ENCODE measurements around the gene THAP2. TPM values are rescaled to one million over a fixed set of nuclear protein-coding genes. Genes with fewer than 3 reads are reported as not detected.

THAP2 gene
- total RNA-seq, 1 donor from 2014 or later: 5.9 TPM

DNA sequence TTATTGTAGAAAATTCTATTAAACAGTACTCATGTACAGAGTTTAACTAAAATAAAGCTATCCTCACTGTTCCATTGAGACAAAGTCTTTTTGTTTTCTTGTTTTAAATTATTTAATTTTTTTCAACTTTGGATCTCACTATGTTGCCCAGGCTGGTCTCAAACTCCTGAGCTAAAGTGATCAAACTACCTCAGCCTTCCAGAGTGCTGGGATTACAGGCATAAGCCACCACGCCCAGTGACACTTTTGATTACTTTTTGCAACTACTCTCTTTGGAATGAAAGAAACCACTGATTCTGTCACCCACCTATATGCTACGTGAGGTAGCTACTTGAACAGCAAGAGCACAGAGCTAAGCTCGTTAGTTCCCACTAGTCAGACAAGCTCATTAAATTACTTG, 17.6 kb upstream of the THAP2 start:
- Mint-ChIP-seq H3K4me1 (ENCODE audit: low read depth) (peaks cover 43% of the 10 kb centered on the region), H3K9me3 (no peaks in the 10 kb centered on the region), H3K36me3 (ENCODE audit: low read depth) (peaks cover 48% of the 10 kb centered on the region), H3K27ac (no peak overlapping the region), H3K4me3 (no peak overlapping the region), H3K27me3 (ENCODE audit: insufficient read depth) (no peaks in the 10 kb centered on the region)
- DNase-seq (ENCODE audit: low spot score): no peak
- intact Hi-C loops (cut with micrococcal nuclease): no loop called here

- Mint-ChIP-seq H3K4me3 (no peak overlapping the region), H3K36me3 (ENCODE audit: low read depth) (peaks cover 33% of the 10 kb centered on the region), H3K4me1 (ENCODE audit: low read depth) (peaks cover 31% of the 10 kb centered on the region), H3K9me3 (no peaks in the 10 kb centered on the region), H3K27ac (no peak overlapping the region), H3K27me3 (ENCODE audit: insufficient read depth) (no peaks in the 10 kb centered on the region)
- intact Hi-C loops (cut with micrococcal nuclease): no loop called here
- no peak for DNase-seq (ENCODE audit: low spot score)
These were observed 15.6 kb upstream of the THAP2 start for GRCh38 chr12:71648537-71648936.

- Mint-ChIP-seq H3K27ac (no peak overlapping the region), H3K4me3 (no peak overlapping the region), H3K27me3 (ENCODE audit: insufficient read depth) (no peaks in the 10 kb centered on the region), H3K4me1 (ENCODE audit: low read depth) (peaks cover 27% of the 10 kb centered on the region), H3K9me3 (no peaks in the 10 kb centered on the region), H3K36me3 (ENCODE audit: low read depth) (peaks cover 29% of the 10 kb centered on the region)
- intact Hi-C loops (cut with micrococcal nuclease): no loop called here
- DNase-seq (ENCODE audit: low spot score): no peak
These were observed 14.7 kb upstream of the THAP2 start for GRCh38 chr12:71649401-71649800.

DNA sequence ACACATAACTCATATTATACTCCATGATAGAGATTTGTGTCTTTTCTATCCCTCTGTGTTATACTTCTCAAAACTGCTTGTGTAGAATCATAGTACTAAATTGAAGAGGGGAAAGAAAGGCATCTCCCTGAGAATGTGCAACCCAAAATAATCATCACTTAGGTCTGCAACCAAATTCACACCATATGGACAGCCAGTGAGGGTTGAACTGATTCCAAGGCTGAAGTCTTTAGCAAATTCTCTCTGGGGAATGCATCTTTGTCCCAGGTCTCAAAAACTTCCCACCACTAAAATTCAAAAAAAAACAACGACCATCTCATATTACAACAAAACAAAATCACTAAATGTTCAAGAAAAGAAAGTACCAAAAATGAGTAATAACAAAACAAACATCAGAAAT, 11.4 kb upstream of the THAP2 start:
- intact Hi-C loops (cut with micrococcal nuclease): no loop called here
- Mint-ChIP-seq H3K9me3 (peaks cover 4% of the 10 kb centered on the region), H3K4me1 (ENCODE audit: low read depth) (peaks cover 28% of the 10 kb centered on the region), H3K27ac (no peak overlapping the region), H3K4me3 (no peak overlapping the region), H3K36me3 (ENCODE audit: low read depth) (peaks cover 37% of the 10 kb centered on the region), H3K27me3 (ENCODE audit: insufficient read depth) (no peaks in the 10 kb centered on the region)
- DNase-seq (ENCODE audit: low spot score): no peak

DNA sequence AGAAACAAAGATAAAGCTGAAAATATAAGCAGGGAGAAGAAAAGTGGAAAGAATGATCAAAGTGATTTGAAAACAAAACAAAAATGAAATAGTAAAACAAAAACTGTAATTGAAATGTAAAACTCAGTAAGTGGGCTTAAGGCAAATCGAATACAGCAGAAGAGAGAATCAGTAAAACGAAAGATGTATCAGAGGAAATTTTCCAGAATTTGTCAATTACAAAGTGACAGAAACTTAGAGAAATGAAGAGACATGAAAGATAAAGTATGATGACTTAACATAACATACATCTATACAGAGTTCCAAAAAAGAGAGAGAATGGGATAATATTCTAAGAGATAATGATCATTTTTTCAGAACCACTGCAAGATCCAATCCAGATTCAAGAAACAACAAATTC, 11.0 kb upstream of the THAP2 start:
- no peak for DNase-seq (ENCODE audit: low spot score)
- intact Hi-C loops (cut with micrococcal nuclease): no loop called here
- Mint-ChIP-seq H3K27me3 (ENCODE audit: insufficient read depth) (no peaks in the 10 kb centered on the region), H3K27ac (no peak overlapping the region), H3K4me1 (ENCODE audit: low read depth) (peaks cover 28% of the 10 kb centered on the region), H3K36me3 (ENCODE audit: low read depth) (peaks cover 39% of the 10 kb centered on the region), H3K4me3 (no peak overlapping the region), H3K9me3 (peaks cover 4% of the 10 kb centered on the region)

DNA sequence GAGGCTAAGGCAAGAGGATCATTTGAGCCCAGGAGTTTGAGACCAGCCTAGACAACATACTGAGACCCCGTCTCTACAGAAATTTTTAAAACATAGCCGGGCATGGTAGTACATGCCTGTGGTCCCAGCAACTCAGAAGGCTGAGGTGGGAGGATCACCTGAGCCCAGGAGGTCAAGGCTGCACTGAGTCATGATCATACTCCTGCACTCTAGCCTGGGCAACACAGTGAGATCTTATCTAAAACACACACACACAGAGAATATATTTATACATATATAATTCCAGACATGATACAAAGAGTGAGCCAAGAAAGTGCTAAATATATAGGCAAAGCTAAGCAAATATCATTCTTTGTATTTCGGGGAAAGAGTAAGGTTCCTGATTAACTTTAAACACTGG, 9.9 kb upstream of the THAP2 start:
- H3K9me3 Mint-ChIP-seq: peaks cover 4% of the 10 kb centered on the region
- peaks cover 34% of the 10 kb centered on the region for H3K4me1 Mint-ChIP-seq (ENCODE audit: low read depth)
- H3K36me3 Mint-ChIP-seq (ENCODE audit: low read depth): peaks cover 43% of the 10 kb centered on the region
- H3K4me3 Mint-ChIP-seq: no peak overlapping the region
- H3K27ac Mint-ChIP-seq: no peak overlapping the region
- no peaks in the 10 kb centered on the region for H3K27me3 Mint-ChIP-seq (ENCODE audit: insufficient read depth)
- intact Hi-C loops (cut with micrococcal nuclease): no loop called here
- DNase-seq (ENCODE audit: low spot score): no peak

- peak overlapping the region; percentile 64 for H3K4me3 Mint-ChIP-seq
- DNase-seq (ENCODE audit: low spot score): no peak
- H3K27ac Mint-ChIP-seq: peak overlapping the region; percentile 54
- no peaks in the 10 kb centered on the region for H3K27me3 Mint-ChIP-seq (ENCODE audit: insufficient read depth)
- intact Hi-C loops (cut with micrococcal nuclease): no loop called here
- H3K4me1 Mint-ChIP-seq (ENCODE audit: low read depth): peaks cover 33% of the 10 kb centered on the region
- peaks cover 48% of the 10 kb centered on the region for H3K36me3 Mint-ChIP-seq (ENCODE audit: low read depth)
- H3K9me3 Mint-ChIP-seq: peaks cover 4% of the 10 kb centered on the region
These were observed 8.6 kb upstream of the THAP2 start for GRCh38 chr12:71655495-71655894.

DNA sequence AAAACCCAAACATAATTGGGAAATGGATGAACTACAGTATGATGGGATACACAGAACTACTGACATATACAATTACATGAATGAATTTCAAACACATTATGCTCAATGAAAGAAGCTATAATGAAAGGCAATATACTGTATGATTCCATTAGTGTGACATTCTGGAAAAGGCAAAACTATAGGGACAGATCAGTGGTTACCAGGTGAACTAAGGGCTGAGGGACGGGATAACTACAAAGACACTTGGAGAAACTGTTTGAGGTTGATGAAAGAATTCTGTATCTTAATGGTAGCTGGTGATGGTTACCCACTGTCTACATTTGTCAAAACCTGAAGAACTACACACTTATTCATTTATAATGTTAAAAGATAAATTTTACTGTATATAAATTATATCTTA, 8.2 kb upstream of the THAP2 start:
- H3K4me1 Mint-ChIP-seq (ENCODE audit: low read depth): peaks cover 33% of the 10 kb centered on the region

GRCh38 chr12:71656740-71657139, 7.4 kb upstream of the THAP2 start:
- H3K27ac Mint-ChIP-seq: no peak overlapping the region
- peaks cover 4% of the 10 kb centered on the region for H3K9me3 Mint-ChIP-seq
- H3K4me3 Mint-ChIP-seq: no peak overlapping the region
- H3K36me3 Mint-ChIP-seq (ENCODE audit: low read depth): peaks cover 49% of the 10 kb centered on the region
- H3K27me3 Mint-ChIP-seq (ENCODE audit: insufficient read depth): no peaks in the 10 kb centered on the region
- peaks cover 36% of the 10 kb centered on the region for H3K4me1 Mint-ChIP-seq (ENCODE audit: low read depth)
- DNase-seq (ENCODE audit: low spot score): no peak
- intact Hi-C loops (cut with micrococcal nuclease): no loop called here

More for the DNA sequence above, 8.2 kb upstream of the THAP2 start:
- Mint-ChIP-seq H3K36me3 (ENCODE audit: low read depth) (peaks cover 48% of the 10 kb centered on the region), H3K9me3 (peaks cover 4% of the 10 kb centered on the region), H3K27ac (no peak overlapping the region), H3K27me3 (ENCODE audit: insufficient read depth) (no peaks in the 10 kb centered on the region), H3K4me3 (peak overlapping the region; percentile 64)
- intact Hi-C loops (cut with micrococcal nuclease): no loop called here
- DNase-seq (ENCODE audit: low spot score): no peak

DNA sequence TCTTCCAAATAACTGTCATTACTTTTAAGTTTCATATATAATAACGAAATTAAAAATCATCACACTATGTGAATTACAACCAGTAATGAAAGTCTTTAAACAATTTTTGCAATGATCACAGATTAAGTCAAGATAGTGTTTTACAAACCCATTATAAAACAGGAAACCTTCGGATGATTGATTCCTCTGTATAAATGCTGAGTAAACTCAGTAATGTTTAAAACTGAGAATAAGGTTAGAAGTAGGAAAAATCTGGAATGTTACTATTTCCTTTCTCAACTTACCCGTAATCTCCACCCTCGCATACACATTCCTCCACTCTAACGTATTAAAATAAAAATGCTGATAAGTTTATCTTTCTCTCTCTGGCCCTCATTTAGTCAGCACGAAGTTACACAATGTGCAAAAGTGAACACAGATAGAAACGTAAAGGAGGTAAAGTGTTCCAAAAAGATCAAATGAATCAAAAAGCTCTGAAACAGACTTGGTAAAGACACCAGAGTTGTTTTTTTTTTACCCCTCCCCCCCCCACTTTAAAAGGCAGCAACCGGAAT, 2.0 kb upstream of the THAP2 start:
- Mint-ChIP-seq H3K27me3 (ENCODE audit: insufficient read depth) (no peaks in the 10 kb centered on the region), H3K36me3 (ENCODE audit: low read depth) (peaks cover 41% of the 10 kb centered on the region), H3K4me3 (peak overlapping the region; percentile 97), H3K4me1 (ENCODE audit: low read depth) (peaks cover 40% of the 10 kb centered on the region), H3K27ac (peak overlapping the region; percentile 99), H3K9me3 (no peaks in the 10 kb centered on the region)
- no peak for DNase-seq (ENCODE audit: low spot score)
- intact Hi-C loops (cut with micrococcal nuclease): loop anchor here (2.0 kb wide), 1 partner anchor 25 kb away; no protein-coding TSS in a partner anchor

DNA sequence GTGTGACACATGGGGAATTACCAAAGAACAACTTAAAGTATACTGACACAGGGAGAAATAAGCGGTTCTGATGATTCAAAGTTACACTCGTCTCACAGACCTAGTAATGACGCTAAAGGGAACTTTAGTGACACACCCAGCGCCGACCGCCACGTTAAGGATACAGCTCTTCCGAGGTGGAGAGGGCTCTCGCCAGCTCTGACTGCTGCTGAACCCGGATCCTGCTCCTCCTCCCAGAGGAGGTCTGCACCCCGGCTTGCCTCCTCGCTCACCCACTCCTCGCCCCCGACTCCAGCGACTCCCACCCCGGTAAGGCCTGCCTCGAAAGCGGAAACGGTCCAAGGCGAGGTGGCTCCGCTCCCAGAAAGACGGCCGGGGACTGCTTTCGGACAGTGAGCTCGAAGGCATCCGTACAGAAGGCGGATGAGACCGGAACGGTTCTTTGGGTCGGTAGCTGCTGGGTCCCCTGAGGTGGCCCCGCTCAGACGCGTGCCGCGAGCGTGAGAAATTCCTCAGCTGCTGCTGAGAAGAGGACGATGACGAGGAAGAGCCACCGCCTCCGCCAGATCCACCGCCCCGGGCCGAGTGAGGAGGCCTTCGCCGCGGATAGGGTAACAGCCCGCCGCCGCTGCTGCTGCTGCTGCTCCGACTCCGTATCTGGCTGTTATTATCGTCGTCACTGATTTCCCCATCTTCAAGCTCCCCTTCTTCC, 1.1 kb upstream of the THAP2 start:
- peak overlapping the region; percentile 97 for H3K4me3 Mint-ChIP-seq
- H3K27me3 Mint-ChIP-seq (ENCODE audit: insufficient read depth): no peaks in the 10 kb centered on the region
- DNase-seq (ENCODE audit: low spot score): peak; percentile 56
- H3K27ac Mint-ChIP-seq: peak overlapping the region; percentile 99
- H3K9me3 Mint-ChIP-seq: no peaks in the 10 kb centered on the region
- H3K36me3 Mint-ChIP-seq (ENCODE audit: low read depth): peaks cover 39% of the 10 kb centered on the region
- intact Hi-C loops (cut with micrococcal nuclease): loop anchor here (1.0 to 2.0 kb wide), 3 partner anchors 26 to 1420 kb away; partner anchors contain the start of genes CNOT2 and RAB21
- peaks cover 46% of the 10 kb centered on the region for H3K4me1 Mint-ChIP-seq (ENCODE audit: low read depth)

DNA sequence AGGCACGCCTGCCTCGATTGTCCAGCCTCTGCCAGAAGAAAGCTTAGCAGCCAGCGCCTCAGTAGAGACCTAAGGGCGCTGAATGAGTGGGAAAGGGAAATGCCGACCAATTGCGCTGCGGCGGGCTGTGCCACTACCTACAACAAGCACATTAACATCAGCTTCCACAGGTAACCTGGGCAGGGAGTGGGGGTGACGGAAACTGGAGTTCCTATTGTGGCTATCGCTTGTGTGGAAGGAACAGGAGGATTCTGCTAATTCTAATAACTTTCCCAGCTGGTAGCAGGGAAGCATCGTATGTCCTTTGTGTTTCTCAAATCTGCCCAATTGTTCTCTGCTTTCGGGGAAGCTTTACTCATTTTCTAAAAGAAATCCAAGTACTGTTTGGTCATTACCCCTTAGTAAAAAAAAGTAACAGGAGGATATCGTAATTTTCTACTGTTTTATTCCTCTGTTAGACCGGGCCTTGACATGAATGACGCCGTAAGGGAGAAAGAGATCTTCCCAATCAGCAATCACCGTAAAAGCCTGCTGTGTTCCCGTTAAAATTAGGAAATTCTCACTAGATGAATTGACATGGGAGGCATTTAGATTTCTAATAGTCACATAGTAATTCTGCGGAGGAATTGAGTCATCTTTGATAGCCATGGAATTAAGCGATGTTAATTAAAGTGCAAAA, 449 bp downstream of the THAP2 start:
- Mint-ChIP-seq H3K36me3 (ENCODE audit: low read depth) (peaks cover 28% of the 10 kb centered on the region), H3K4me3 (peak overlapping the region; percentile 97), H3K27ac (peak overlapping the region; percentile 99), H3K27me3 (ENCODE audit: insufficient read depth) (no peaks in the 10 kb centered on the region), H3K4me1 (ENCODE audit: low read depth) (peaks cover 35% of the 10 kb centered on the region), H3K9me3 (no peaks in the 10 kb centered on the region)
- DNase-seq (ENCODE audit: low spot score): no peak
- intact Hi-C loops (cut with micrococcal nuclease): loop anchor here (1.0 to 2.0 kb wide), 5 partner anchors 22 to 1926 kb away; partner anchors contain the start of genes RAB3IP, TBC1D15, TMEM19 and TPH2

DNA sequence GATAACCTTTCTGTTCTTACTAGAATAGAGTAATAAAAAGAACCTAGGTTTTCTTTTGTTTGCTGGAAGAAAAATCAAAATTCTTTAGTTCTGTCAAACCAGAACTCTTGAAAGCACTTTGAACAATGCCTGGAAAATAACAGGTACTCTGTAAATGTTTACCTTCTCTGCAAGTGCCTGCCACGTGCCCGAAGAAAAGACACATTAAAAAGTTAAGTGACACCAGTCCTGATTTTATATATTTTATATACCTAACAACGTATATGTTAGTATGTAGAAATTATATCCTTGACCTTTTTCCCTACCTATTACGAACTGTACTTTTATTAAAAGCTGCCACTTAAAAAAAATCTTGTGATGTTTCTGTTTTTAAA, 976 bp downstream of the THAP2 start:
- DNase-seq (ENCODE audit: low spot score): no peak
- Mint-ChIP-seq H3K4me3 (peak overlapping the region; percentile 97), H3K36me3 (ENCODE audit: low read depth) (peaks cover 25% of the 10 kb centered on the region), H3K9me3 (no peaks in the 10 kb centered on the region), H3K27ac (peak overlapping the region; percentile 99), H3K27me3 (ENCODE audit: insufficient read depth) (no peaks in the 10 kb centered on the region), H3K4me1 (ENCODE audit: low read depth) (peaks cover 33% of the 10 kb centered on the region)
- intact Hi-C loops (cut with micrococcal nuclease): loop anchor here (2.0 kb wide), 2 partner anchors 82 to 274 kb away; partner anchors contain the start of gene TPH2
